LNCaP clone FGC (cell line): ENCODE measurements around the gene ZER1.
"Not testable (repeated sequence)": the region's sequence is repeated elsewhere in the genome, so short reads cannot be mapped to it uniquely, and the experiment has no call there.

Experiments
- DNase-seq: peaks from one replicate; pipeline ENCODE4 v3.0.0-alpha.2; 2011; ENCODE audit warnings: low read depth
- H3K4me3 ChIP-seq: 2 replicates; pipeline ENCODE4 v1.5.1; 2011; ENCODE audit warnings: mild to moderate bottlenecking, low read depth, low read length, control low read depth
- TF ChIP-seq, protein P1 (sequence below): IDR thresholded peaks from 2 replicates; pipeline ENCODE4 v1.5.1; 2012; ENCODE audit warnings: mild to moderate bottlenecking; ENCODE audit not compliant: control insufficient read depth, insufficient read depth; ENCODE audit errors: extremely low read depth

The ZER1 gene

DNA sequence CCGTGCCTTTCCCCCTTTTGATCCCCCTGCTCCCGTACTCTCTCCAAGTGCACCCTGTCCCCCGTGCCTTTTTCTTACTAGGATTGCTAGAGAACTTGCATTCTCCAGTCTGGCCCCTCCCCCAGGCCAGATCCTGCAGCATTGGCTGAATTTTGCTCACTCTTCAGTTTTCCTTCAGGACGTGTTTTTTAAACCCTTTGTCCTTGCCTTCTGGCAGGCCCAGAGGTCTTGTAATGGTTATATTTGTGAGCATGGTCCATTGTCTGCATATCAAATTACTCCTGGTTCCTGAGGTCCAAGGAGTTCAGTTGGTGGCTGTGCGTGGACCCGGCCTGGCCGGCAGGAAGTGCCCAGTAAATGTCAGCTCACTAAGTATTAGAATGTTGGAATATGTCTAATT lies 15.9 kb upstream of the ZER1 start:
- TF ChIP-seq, protein P1, sequence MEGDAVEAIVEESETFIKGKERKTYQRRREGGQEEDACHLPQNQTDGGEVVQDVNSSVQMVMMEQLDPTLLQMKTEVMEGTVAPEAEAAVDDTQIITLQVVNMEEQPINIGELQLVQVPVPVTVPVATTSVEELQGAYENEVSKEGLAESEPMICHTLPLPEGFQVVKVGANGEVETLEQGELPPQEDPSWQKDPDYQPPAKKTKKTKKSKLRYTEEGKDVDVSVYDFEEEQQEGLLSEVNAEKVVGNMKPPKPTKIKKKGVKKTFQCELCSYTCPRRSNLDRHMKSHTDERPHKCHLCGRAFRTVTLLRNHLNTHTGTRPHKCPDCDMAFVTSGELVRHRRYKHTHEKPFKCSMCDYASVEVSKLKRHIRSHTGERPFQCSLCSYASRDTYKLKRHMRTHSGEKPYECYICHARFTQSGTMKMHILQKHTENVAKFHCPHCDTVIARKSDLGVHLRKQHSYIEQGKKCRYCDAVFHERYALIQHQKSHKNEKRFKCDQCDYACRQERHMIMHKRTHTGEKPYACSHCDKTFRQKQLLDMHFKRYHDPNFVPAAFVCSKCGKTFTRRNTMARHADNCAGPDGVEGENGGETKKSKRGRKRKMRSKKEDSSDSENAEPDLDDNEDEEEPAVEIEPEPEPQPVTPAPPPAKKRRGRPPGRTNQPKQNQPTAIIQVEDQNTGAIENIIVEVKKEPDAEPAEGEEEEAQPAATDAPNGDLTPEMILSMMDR = no peak
- no peak for DNase-seq
- peak overlapping the region; percentile 96 for H3K4me3 ChIP-seq

DNA sequence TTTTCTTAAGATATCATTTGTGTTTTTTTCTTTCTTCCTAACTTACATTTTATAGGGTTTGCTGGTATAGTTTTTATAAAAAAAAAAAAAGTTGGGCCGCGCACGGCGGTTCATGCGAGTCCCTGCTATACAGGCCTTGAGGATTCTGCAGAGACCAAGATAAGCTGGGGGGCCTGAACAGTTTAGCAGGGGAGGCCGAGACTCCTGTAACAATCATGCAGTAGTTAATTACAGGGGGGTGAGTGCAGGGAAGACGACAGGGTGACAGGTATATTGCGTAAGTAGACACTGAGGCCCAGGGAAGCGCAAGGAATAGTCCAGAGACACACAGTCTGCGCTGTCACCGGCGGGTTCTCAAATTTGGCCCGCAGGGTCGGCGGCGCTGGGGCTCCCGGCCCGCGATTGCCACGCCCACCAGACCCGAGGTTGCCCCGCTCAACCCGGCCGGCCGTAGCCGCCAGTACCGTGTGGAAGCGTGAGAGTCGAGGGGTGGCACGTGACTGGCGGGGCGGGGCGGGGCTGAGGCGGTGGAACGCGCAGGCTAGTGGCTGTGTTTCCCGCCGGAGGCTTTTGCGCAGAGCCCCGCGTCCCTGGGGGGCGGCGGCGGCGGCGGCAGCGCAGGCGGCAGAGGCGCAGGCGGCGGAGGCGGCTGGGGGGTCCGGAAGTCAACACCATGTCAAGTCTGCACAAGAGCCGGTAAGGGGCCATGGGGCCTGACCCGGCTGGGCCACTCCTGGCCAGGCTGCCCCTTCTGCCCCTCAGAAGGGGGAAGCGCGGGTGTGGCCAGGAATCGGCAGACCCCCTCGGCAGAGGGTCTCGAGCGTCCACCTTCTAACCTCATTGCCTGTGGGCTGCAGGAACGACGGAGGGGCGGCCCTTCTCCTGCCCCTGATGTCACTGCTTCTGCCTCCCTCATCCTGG lies 15.2 kb upstream of the ZER1 start, which contains the start of gene TBC1D13:
Gene TBC1D13 (plus strand): TSS at position 573 of the 921 bp plus-strand sequence. CDS start 101 bp downstream, at position 674.
- TF ChIP-seq, protein P1 = no peak
- H3K4me3 ChIP-seq = peak within 1 kb of the TSS; percentile 96
- DNase-seq = peak; percentile 18

DNA sequence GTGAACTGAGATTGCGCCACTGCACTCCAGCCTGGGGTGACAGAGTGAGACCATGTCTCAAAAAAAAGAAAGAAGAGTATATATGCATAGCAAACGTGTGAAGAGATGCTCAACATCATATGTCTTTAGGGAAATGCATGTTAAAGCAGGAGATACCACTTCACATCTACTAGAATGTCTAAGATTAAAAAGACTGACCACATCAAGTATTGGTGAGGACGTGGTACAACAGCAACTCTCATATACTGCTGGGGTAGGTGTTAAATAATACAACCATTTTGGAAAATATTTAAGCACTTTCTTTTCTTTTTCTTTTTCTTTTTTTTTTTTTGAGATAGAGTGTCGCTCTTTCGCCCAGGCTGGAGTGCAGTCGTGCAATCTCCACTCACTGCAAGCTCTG lies 13.7 kb upstream of the ZER1 start:
- TF ChIP-seq, protein P1 = no peak
- H3K4me3 ChIP-seq = no peak overlapping the region

DNA sequence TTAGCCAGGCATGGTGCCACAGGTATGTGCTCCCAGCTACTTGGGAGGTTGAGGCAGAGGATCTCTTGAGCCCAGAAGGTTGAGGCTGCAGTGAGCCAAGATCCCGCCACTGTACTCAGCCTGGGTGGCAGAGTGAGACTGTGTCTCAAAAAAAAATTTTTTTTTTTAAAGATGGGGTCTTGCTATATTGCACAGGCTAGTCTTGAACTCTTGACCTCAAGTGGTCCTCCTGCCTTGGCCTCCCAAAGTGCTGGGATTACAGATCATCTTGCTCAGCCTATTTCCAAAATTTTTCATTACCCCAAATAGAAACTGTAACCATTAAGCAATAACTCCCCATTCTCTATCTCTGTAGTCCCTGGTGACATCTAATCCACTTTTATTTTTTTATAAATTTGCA lies 10.9 kb upstream of the ZER1 start:
- DNase-seq = no peak
- H3K4me3 ChIP-seq = no peak overlapping the region
- TF ChIP-seq, protein P1 = no peak

More for the DNA sequence above, 13.7 kb upstream of the ZER1 start:
- no peak for DNase-seq

DNA sequence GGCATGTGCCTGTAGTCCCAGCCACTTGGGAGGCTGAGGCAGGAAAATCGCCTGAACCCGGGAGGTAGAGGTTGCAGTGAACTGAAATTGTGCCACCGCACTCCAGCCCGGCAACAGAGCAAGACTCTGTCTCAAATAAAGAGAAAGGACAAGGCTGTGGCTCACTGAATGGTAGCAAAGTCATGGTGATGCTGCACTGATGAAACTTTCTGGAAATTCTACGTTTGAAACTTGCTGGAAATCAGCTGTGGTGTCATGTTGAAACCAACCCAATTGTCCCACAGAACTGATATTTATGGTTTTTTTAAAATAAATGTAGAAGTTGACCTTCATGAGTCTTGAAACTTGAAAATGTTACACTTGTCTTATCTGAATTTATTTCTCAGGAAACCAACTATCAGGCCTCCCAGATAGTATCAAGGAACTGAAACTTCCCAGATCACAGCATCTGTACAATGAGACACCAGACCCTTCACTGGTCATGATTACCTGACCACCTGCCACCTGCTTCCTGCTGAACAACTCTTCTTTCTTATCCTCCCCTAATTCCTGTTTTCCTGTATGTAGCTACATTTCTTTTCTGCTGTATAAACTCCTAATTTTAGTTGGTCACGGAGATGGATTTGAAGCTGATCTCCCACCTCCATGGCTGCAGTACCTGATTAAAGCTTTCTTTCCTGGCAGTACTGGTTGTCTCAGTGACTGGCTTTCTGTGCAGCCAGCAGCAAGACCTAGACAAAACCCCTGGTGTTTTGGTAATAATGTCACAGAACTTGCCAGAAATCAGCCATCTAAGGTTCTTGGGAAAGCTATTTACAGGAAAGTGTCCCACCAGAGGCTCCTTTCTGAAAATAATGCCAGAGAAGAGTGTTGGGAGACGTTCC lies 9.7 kb upstream of the ZER1 start:
- H3K4me3 ChIP-seq = no peak overlapping the region
- no peak for DNase-seq
- TF ChIP-seq, protein P1 = no peak

DNA sequence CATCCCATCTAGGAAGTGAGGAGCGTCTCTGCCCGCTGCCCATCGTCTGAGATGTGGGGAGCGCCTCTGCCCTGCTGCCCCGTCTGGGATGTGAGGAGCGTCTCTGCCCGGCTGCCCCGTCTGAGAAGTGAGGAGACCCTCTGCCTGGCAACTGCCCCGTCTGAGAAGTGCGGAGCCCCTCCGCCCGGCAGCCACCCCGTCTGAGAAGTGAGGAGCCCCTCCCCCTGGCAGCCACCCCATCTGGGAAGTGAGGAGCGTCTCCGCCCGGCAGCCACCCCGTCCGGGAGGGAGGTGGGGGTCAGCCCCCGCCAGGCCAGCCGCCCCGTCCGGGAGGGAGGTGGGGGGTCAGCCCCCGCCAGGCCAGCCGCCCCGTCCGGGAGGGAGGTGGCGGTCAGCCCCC lies 8.4 kb upstream of the ZER1 start:
- not testable (repeated sequence) for DNase-seq

DNA sequence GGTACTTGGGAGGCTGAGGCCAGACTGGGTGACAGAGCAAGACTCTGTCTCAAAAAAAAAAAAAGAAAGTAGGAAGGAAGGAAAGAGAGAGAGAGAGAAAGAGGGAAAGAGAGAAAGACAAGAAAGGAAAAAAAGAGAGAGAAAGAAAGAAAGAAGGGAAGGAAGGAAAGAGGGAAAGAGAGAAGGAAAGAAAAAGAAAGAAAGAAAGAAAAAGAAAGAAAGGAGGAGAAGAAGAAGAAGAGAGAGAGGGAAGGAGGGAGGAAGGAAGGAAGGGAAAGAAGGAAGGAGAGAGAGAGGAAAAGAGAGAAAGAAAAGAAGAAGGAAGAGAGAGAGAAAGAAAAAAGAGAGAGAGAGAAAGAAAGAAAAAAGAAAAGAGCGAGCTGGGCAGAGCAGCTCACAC lies 3.1 kb upstream of the ZER1 start:
- no peak overlapping the region for H3K4me3 ChIP-seq
- no peak for DNase-seq
- TF ChIP-seq, protein P1 = no peak

More for the DNA sequence above, 8.4 kb upstream of the ZER1 start:
- not testable (repeated sequence) for H3K4me3 ChIP-seq
